Liver (tissue), 9 donors: ENCODE measurements around the gene CXXC5. TPM values are rescaled to one million over a fixed set of nuclear protein-coding genes. Genes with fewer than 3 reads are reported as not detected.

Experiments used
- DNase-seq: peaks from one replicate; pipeline ENCODE4 v3.0.0-alpha.2; 2017; ENCODE audit warnings: low spot score
- H3K27ac ChIP-seq, 2 donors: one replicate each; pipeline ENCODE4 v1.7.0; 2013; ENCODE audit warnings: inconsistent platforms in 2 of 2, low read length in 2 of 2, control low read depth in 1 of 2, low read depth in 1 of 2, mild to moderate bottlenecking in 1 of 2
- H3K27me3 ChIP-seq, 4 donors: one replicate each; pipeline versions ENCODE4 v1.6.1 to v1.7.0; 2013; ENCODE audit warnings: low read length in 3 of 4, inconsistent platforms in 1 of 4, mild to moderate bottlenecking in 1 of 4, moderate library complexity in 1 of 4; ENCODE audit not compliant: control insufficient read depth in 4 of 4, insufficient read depth in 4 of 4
- H3K36me3 ChIP-seq, 4 donors: one replicate each; pipeline versions ENCODE4 v1.6.1 to v1.7.0; 2013; ENCODE audit warnings: low read length in 3 of 4, mild to moderate bottlenecking in 3 of 4, low read depth in 1 of 4, moderate library complexity in 1 of 4; ENCODE audit not compliant: control insufficient read depth in 4 of 4, insufficient read depth in 3 of 4
- H3K4me1 ChIP-seq, 4 donors: one replicate each; pipeline versions ENCODE4 v1.6.1 to v1.7.0; 2013; ENCODE audit warnings: low read length in 3 of 4, mild to moderate bottlenecking in 3 of 4, moderate library complexity in 1 of 4; ENCODE audit not compliant: control insufficient read depth in 4 of 4, insufficient read depth in 4 of 4
- H3K4me3 ChIP-seq, 3 donors: one replicate each; pipeline versions ENCODE4 v1.6.1 to v1.7.0; 2013; ENCODE audit warnings: low read length in 3 of 3, control low read depth in 1 of 3, low read depth in 1 of 3, mild to moderate bottlenecking in 1 of 3
- H3K9ac ChIP-seq, 2 donors: one replicate each; pipeline ENCODE4 v1.7.0; 2013; ENCODE audit warnings: low read length in 2 of 2, mild to moderate bottlenecking in 2 of 2, moderate library complexity in 2 of 2, control low read depth in 1 of 2, low read depth in 1 of 2
- H3K9me3 ChIP-seq, 4 donors: one replicate each; pipeline versions ENCODE4 v1.6.1 to v1.7.0; 2013; ENCODE audit warnings: low read length in 3 of 4; ENCODE audit not compliant: control insufficient read depth in 4 of 4
- EGR1 ChIP-seq, 2 donors: IDR thresholded peaks; 2 replicates each; pipeline ENCODE4 v1.6.1; 2016 to 2018; ENCODE audit warnings: antibody characterized with exemption in 2 of 2, low read depth in 2 of 2
- GABPA ChIP-seq, 2 donors: IDR thresholded peaks in 1 of 2; conservative IDR thresholded peaks in 1 of 2; 2 replicates each; pipeline ENCODE4 v1.6.1; 2016; ENCODE audit warnings: antibody characterized with exemption in 2 of 2, mild to moderate bottlenecking in 1 of 2, moderate library complexity in 1 of 2
- HNF4A ChIP-seq, 2 donors: conservative IDR thresholded peaks; 2 replicates each; pipeline ENCODE4 v1.6.1; 2016; ENCODE audit warnings: antibody characterized with exemption in 2 of 2, mild to moderate bottlenecking in 2 of 2
- NR2F2 ChIP-seq: IDR thresholded peaks from 2 replicates; pipeline ENCODE4 v1.6.1; 2016; ENCODE audit warnings: antibody characterized with exemption
- RAD21 ChIP-seq, 2 donors: IDR thresholded peaks; 2 replicates each; pipeline ENCODE4 v1.6.1; 2016; ENCODE audit warnings: antibody characterized with exemption in 2 of 2, mild to moderate bottlenecking in 2 of 2
- RXRA ChIP-seq, 2 donors: IDR thresholded peaks; 2 replicates each; pipeline ENCODE4 v1.6.1; 2017 to 2018; ENCODE audit warnings: antibody characterized with exemption in 2 of 2, mild to moderate bottlenecking in 1 of 2
- SP1 ChIP-seq: IDR thresholded peaks from 2 replicates; pipeline ENCODE4 v1.6.1; 2018; ENCODE audit warnings: antibody characterized with exemption, mild to moderate bottlenecking
- TAF1 ChIP-seq: conservative IDR thresholded peaks from 2 replicates; pipeline ENCODE4 v1.6.1; 2016; ENCODE audit warnings: antibody characterized with exemption, mild to moderate bottlenecking
- WGBS: extraction: QIAGEN DNeasy Blood & Tissue Kit; methylation state at CpG from one replicate; pipeline ENCODE4 v1.1.7; 2013; 5-methylcytosine and 5-hydroxymethylcytosine counted together
- polyA plus RNA-seq, 2 donors: library from polyadenylated mRNA; stranded (reverse) in 1 of 2; unstranded in 1 of 2; fragments of 200-250 nt in 1 of 2; fragments of >200 nt in 1 of 2; fragmentation: Nextera tagmentation in 1 of 2; extraction: Ambion mirVana in 1 of 2; gene quantifications; one replicate each; pipeline versions ENCODE4 v1.2.1 to v1.2.3, GENCODE V29; 2013 to 2015
- total RNA-seq, 2 donors: library from RNA; depleted of rRNA; stranded (reverse); fragments of >200 nt; gene quantifications; one replicate each; pipeline ENCODE4 v1.2.3, GENCODE V29; 2014
- TF ChIP-seq, protein P1 (sequence below): IDR thresholded peaks from 2 replicates; pipeline ENCODE4 v1.6.1; 2016; ENCODE audit warnings: antibody characterized with exemption, mild to moderate bottlenecking
- TF ChIP-seq, protein P2 (sequence below): IDR thresholded peaks from 2 replicates; pipeline ENCODE4 v1.6.1; 2016; ENCODE audit warnings: antibody characterized with exemption
- TF ChIP-seq, protein P3 (sequence below): IDR thresholded peaks from 2 replicates; pipeline ENCODE4 v1.6.1; 2016; ENCODE audit warnings: antibody characterized with exemption
- donor health status: healthy.
- donor health status: healthy.
- donor health status: healthy.
- donor health status: healthy.
- donor health status: healthy.

CXXC5 gene
- total and polyA plus RNA-seq, 4 donors, result 40.6 to 78.6 (median 64.5) TPM

DNA sequence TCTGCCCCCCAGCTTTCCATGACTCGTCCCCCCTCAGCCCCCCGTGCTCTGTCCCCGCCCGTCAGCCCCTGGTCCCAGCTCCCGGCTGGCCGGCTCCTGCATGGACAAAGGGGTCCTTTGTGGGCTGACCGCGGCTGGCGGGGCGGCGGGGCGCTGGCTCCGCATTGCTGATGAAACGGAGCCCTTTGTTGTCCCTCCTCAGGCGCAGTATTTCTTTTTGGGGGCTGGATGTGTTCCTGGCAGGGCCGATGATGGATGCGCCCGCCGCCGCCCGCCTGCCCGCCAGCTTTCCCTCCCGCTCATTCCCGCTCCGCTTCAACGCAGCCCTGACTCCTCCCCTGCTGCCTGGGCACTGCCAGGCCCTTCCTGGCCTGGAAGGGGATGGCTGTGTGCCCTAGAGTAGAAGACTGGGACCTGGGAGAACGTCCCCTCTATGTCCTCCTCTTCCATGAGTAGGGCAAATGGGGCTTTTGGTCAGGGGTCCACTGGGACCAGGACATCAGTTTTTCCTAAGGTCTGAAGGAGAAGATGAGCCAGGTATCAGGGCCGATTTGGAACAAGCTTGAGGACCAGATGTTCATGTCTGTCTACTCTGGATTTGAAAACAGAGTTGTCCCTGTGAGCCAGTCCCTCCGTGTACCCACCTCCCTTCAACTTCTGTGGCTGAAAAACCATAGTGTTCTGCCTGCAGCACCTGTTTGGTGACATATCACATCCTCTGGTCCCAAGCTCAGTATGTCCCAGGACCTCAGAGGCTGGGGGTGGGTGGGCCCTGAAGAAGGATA is 29.0 kb downstream of the CXXC5 start (continued):
- TF ChIP-seq, protein P1, sequence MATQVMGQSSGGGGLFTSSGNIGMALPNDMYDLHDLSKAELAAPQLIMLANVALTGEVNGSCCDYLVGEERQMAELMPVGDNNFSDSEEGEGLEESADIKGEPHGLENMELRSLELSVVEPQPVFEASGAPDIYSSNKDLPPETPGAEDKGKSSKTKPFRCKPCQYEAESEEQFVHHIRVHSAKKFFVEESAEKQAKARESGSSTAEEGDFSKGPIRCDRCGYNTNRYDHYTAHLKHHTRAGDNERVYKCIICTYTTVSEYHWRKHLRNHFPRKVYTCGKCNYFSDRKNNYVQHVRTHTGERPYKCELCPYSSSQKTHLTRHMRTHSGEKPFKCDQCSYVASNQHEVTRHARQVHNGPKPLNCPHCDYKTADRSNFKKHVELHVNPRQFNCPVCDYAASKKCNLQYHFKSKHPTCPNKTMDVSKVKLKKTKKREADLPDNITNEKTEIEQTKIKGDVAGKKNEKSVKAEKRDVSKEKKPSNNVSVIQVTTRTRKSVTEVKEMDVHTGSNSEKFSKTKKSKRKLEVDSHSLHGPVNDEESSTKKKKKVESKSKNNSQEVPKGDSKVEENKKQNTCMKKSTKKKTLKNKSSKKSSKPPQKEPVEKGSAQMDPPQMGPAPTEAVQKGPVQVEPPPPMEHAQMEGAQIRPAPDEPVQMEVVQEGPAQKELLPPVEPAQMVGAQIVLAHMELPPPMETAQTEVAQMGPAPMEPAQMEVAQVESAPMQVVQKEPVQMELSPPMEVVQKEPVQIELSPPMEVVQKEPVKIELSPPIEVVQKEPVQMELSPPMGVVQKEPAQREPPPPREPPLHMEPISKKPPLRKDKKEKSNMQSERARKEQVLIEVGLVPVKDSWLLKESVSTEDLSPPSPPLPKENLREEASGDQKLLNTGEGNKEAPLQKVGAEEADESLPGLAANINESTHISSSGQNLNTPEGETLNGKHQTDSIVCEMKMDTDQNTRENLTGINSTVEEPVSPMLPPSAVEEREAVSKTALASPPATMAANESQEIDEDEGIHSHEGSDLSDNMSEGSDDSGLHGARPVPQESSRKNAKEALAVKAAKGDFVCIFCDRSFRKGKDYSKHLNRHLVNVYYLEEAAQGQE, result no peak
- no peak for TF ChIP-seq NR2F2
- no peak for TF ChIP-seq GABPA (IDR thresholded peaks at IDR 0.05 in 1 of 2, conservative IDR thresholded peaks at IDR 0.05 in 1 of 2)
- TF ChIP-seq TAF1, result no peak

GRCh38 chr5:139677736-139678613 is 29.8 kb downstream of the CXXC5 start:
- H3K27ac ChIP-seq, result peak overlapping the region in 1 of 2 donors; percentile 31
- no peak for DNase-seq

More at GRCh38 chr5:139677736-139678613, 29.8 kb downstream of the CXXC5 start:
- Histone ChIP-seq H3K9me3 (no peaks in the 10 kb centered on the region), H3K36me3 (peaks cover 10 to 17% (median 13%) of the 10 kb centered on the region in 4 donors), H3K4me3 (no peak overlapping the region), H3K9ac (no peak overlapping the region), H3K4me1 (peaks cover 23 to 72% (median 57%) of the 10 kb centered on the region in 4 donors), H3K27me3 (no peaks in the 10 kb centered on the region)
- WGBS, result 43% methylated on average over 22 of the region's 22 CpGs
- TF ChIP-seq, protein P2, sequence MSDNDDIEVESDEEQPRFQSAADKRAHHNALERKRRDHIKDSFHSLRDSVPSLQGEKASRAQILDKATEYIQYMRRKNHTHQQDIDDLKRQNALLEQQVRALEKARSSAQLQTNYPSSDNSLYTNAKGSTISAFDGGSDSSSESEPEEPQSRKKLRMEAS, result no peak
- no peak for TF ChIP-seq TAF1
- peak; percentile 17 for TF ChIP-seq SP1
- peak in 1 of 2 donors; percentile 55 for TF ChIP-seq RAD21 (IDR thresholded peaks at IDR 0.05)
- TF ChIP-seq, protein P3, sequence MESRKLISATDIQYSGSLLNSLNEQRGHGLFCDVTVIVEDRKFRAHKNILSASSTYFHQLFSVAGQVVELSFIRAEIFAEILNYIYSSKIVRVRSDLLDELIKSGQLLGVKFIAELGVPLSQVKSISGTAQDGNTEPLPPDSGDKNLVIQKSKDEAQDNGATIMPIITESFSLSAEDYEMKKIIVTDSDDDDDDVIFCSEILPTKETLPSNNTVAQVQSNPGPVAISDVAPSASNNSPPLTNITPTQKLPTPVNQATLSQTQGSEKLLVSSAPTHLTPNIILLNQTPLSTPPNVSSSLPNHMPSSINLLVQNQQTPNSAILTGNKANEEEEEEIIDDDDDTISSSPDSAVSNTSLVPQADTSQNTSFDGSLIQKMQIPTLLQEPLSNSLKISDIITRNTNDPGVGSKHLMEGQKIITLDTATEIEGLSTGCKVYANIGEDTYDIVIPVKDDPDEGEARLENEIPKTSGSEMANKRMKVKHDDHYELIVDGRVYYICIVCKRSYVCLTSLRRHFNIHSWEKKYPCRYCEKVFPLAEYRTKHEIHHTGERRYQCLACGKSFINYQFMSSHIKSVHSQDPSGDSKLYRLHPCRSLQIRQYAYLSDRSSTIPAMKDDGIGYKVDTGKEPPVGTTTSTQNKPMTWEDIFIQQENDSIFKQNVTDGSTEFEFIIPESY, result no peak
- TF ChIP-seq HNF4A (conservative IDR thresholded peaks at IDR 0.05), result no peak
- TF ChIP-seq RXRA (IDR thresholded peaks at IDR 0.05), result peak; percentile 54 to 71
- TF ChIP-seq NR2F2, result peak; percentile 37
- no peak for TF ChIP-seq EGR1 (IDR thresholded peaks at IDR 0.05; ENCODE audit: low read depth in 2 of 2)
